GM12875 (cell line): ENCODE data around the gene TENT5C.

ENCODE experiments used
- H3K4me3 ChIP-seq: one replicate; pipeline ENCODE4 v1.5.1; 2011; ENCODE audit warnings: low read depth, low read length, control low read depth
- CTCF ChIP-seq: IDR thresholded peaks from 2 replicates; pipeline ENCODE4 v1.5.1; 2011; ENCODE audit warnings: low read depth, mild to moderate bottlenecking, control low read depth, inconsistent platforms, low read length, moderate library complexity, borderline replicate concordance; ENCODE audit not compliant: insufficient read depth

Gene TENT5C

GRCh38 chr1:117673405-117673804 lies 67.6 kb downstream of the TENT5C start:
- H3K4me3 ChIP-seq = no peak overlapping the region

GRCh38 chr1:117674521-117675400 lies 68.9 kb downstream of the TENT5C start:
- no peak overlapping the region for H3K4me3 ChIP-seq
- peak; percentile 85 for TF ChIP-seq CTCF

More at GRCh38 chr1:117673405-117673804, 67.6 kb downstream of the TENT5C start:
- TF ChIP-seq CTCF = no peak

- TF ChIP-seq CTCF = no peak
- H3K4me3 ChIP-seq = no peak overlapping the region
Measured at GRCh38 chr1:117675907-117676430, 70.1 kb downstream of the TENT5C start.

GRCh38 chr1:117676615-117677130 lies 70.8 kb downstream of the TENT5C start:
- H3K4me3 ChIP-seq = no peak overlapping the region
- TF ChIP-seq CTCF = no peak
